H9 (cell line): ENCODE data around the gene GBP4. TPM values are rescaled to one million over a fixed set of nuclear protein-coding genes. Genes with fewer than 3 reads are reported as not detected.

ENCODE experiments used
- DNase-seq: peaks from one replicate; pipeline ENCODE4 v3.0.0-alpha.2; 2017
- H2AFZ ChIP-seq: one replicate; pipeline ENCODE4 v1.6.1; 2013; ENCODE audit warnings: mild to moderate bottlenecking, low read length, control low read depth, moderate library complexity
- H2AK5ac ChIP-seq: 2 replicates; pipeline ENCODE4 v1.6.1; 2013; ENCODE audit warnings: low read length, control low read depth, mixed read lengths; ENCODE audit not compliant: insufficient read length
- H2BK120ac ChIP-seq: one replicate; pipeline ENCODE4 v1.6.1; 2013; ENCODE audit warnings: low read depth, mild to moderate bottlenecking, low read length, control low read depth, inconsistent platforms; ENCODE audit not compliant: poor library complexity, severe bottlenecking
- H2BK12ac ChIP-seq: 2 replicates; pipeline ENCODE4 v1.6.1; 2013; ENCODE audit warnings: low read length, control low read depth, mixed read lengths, low read depth; ENCODE audit not compliant: insufficient read length
- H2BK15ac ChIP-seq: 2 replicates; pipeline ENCODE4 v1.6.1; 2013; ENCODE audit warnings: low read depth, low read length, control low read depth
- H2BK20ac ChIP-seq: one replicate; pipeline ENCODE4 v1.6.1; 2013; ENCODE audit warnings: low read depth, mild to moderate bottlenecking, low read length, control low read depth, inconsistent platforms; ENCODE audit not compliant: poor library complexity, severe bottlenecking
- H2BK5ac ChIP-seq: 2 replicates; pipeline ENCODE4 v1.6.1; 2013; ENCODE audit warnings: low read length, control low read depth, mixed read lengths; ENCODE audit not compliant: insufficient read length
- H3K14ac ChIP-seq: 2 replicates; pipeline ENCODE4 v1.6.1; 2013; ENCODE audit warnings: low read length, control low read depth; ENCODE audit not compliant: insufficient read depth
- H3K18ac ChIP-seq: 2 replicates; pipeline ENCODE4 v1.6.1; 2013; ENCODE audit warnings: low read depth, mild to moderate bottlenecking, mixed read lengths, low read length, control low read depth; ENCODE audit not compliant: insufficient read length
- H3K23ac ChIP-seq: 2 replicates; pipeline ENCODE4 v1.6.1; 2013; ENCODE audit warnings: low read length, control low read depth, mixed read lengths, low read depth; ENCODE audit not compliant: insufficient read length
- H3K23me2 ChIP-seq: 2 replicates; pipeline ENCODE4 v1.6.1; 2013; ENCODE audit warnings: low read depth, mild to moderate bottlenecking, mixed read lengths, low read length, control low read depth; ENCODE audit not compliant: insufficient read length, poor library complexity, severe bottlenecking
- H3K27ac ChIP-seq: 2 replicates; pipeline ENCODE4 v1.5.1; 2013; ENCODE audit warnings: low read length, control low read depth, mixed read lengths, low read depth; ENCODE audit not compliant: insufficient read length
- H3K27me3 ChIP-seq: 2 replicates; pipeline ENCODE4 v1.6.1; 2013; ENCODE audit warnings: low read length, control low read depth, inconsistent platforms; ENCODE audit not compliant: insufficient read depth
- H3K4ac ChIP-seq: 2 replicates; pipeline ENCODE4 v1.6.1; 2013; ENCODE audit warnings: low read depth, mild to moderate bottlenecking, control low read depth, inconsistent platforms, low read length, moderate library complexity
- H3K4me1 ChIP-seq: 2 replicates; pipeline ENCODE4 v1.6.1; 2013; ENCODE audit warnings: low read length, control low read depth, inconsistent platforms; ENCODE audit not compliant: insufficient read depth
- H3K4me2 ChIP-seq: 2 replicates; pipeline ENCODE4 v1.6.1; 2013; ENCODE audit warnings: low read length, control low read depth, mixed read lengths; ENCODE audit not compliant: insufficient read length, insufficient read depth
- H3K56ac ChIP-seq: 2 replicates; pipeline ENCODE4 v1.6.1; 2013; ENCODE audit warnings: low read depth, mild to moderate bottlenecking, mixed read lengths, low read length, control low read depth; ENCODE audit not compliant: insufficient read length
- H3K79me1 ChIP-seq: 2 replicates; pipeline ENCODE4 v1.6.1; 2013; ENCODE audit warnings: low read depth, mild to moderate bottlenecking, moderate library complexity, low read length, control low read depth, inconsistent platforms; ENCODE audit not compliant: insufficient read depth, poor library complexity, severe bottlenecking
- H3K79me2 ChIP-seq: 2 replicates; pipeline ENCODE4 v1.6.1; 2013; ENCODE audit warnings: low read length, control low read depth, inconsistent platforms; ENCODE audit not compliant: insufficient read depth
- H3K9ac ChIP-seq: 2 replicates; pipeline ENCODE4 v1.6.1; 2013; ENCODE audit warnings: low read length, control low read depth, mixed read lengths; ENCODE audit not compliant: insufficient read length; ENCODE audit errors: extremely low read depth
- H3K9me3 ChIP-seq: one replicate; pipeline ENCODE4 v1.6.1; 2013; ENCODE audit warnings: low read depth, low read length, inconsistent platforms; ENCODE audit not compliant: control insufficient read depth
- H3T11ph ChIP-seq: one replicate; pipeline ENCODE4 v1.6.1; 2013; ENCODE audit warnings: mild to moderate bottlenecking, low read length, control low read depth, inconsistent platforms
- H4K20me1 ChIP-seq: one replicate; pipeline ENCODE4 v1.6.1; 2013; ENCODE audit not compliant: control insufficient read depth, insufficient read length, insufficient read depth
- H4K5ac ChIP-seq: 2 replicates; pipeline ENCODE4 v1.6.1; 2013; ENCODE audit warnings: low read depth, mild to moderate bottlenecking, mixed read lengths, low read length, control low read depth; ENCODE audit not compliant: insufficient read length
- H4K8ac ChIP-seq: replicated peaks from 2 replicates; pipeline ENCODE4 v1.6.1; 2013; ENCODE audit warnings: low read length, control low read depth, mixed read lengths, low read depth; ENCODE audit not compliant: insufficient read length
- H4K91ac ChIP-seq: 2 replicates; pipeline ENCODE4 v1.6.1; 2013; ENCODE audit warnings: low read depth, mild to moderate bottlenecking, moderate library complexity, mixed read lengths, low read length, control low read depth; ENCODE audit not compliant: insufficient read length
- H3K27ac Mint-ChIP-seq, 3 experiments: 2 replicates in 2 of 3; 3 replicates in 1 of 3; pipeline ENCODE4 v1.8.0; 2020 to 2021; ENCODE audit warnings: mixed read lengths in 3 of 3, mild to moderate bottlenecking in 1 of 3, moderate library complexity in 1 of 3
- H3K27me3 Mint-ChIP-seq: 2 replicates; pipeline ENCODE4 v1.8.0; 2021; ENCODE audit warnings: low read depth, mild to moderate bottlenecking, moderate library complexity, mixed read lengths
- H3K36me3 Mint-ChIP-seq, 3 experiments: 2 replicates in 2 of 3; 3 replicates in 1 of 3; pipeline ENCODE4 v1.8.0; 2020 to 2021; ENCODE audit warnings: low read depth in 3 of 3, mixed read lengths in 3 of 3; ENCODE audit not compliant: insufficient read depth in 1 of 3
- H3K4me1 Mint-ChIP-seq, 2 experiments: 2 replicates each; pipeline ENCODE4 v1.8.0; 2020; ENCODE audit warnings: mixed read lengths in 2 of 2
- H3K4me3 Mint-ChIP-seq, 2 experiments: 2 replicates in 1 of 2; 3 replicates in 1 of 2; pipeline ENCODE4 v1.8.0; 2020 to 2021; ENCODE audit warnings: mild to moderate bottlenecking in 2 of 2, mixed read lengths in 2 of 2, moderate library complexity in 1 of 2
- H3K9me3 Mint-ChIP-seq, 2 experiments: 2 replicates in 1 of 2; 3 replicates in 1 of 2; pipeline ENCODE4 v1.8.0; 2020; ENCODE audit warnings: mild to moderate bottlenecking in 2 of 2, mixed read lengths in 2 of 2, moderate library complexity in 1 of 2
- CTCF ChIP-seq: fragments of 200-600 bp; sonication (generic); conservative IDR thresholded peaks from 3 replicates; pipeline ENCODE4 v1.8.0; 2021; ENCODE audit warnings: antibody characterized with exemption, mild to moderate bottlenecking
- WGBS: extraction: QIAGEN DNeasy Blood & Tissue Kit; methylation state at CpG from one replicate; pipeline ENCODE4 v1.1.7; 2013; ENCODE audit warnings: missing lambda C conversion rate, low lambda C conversion rate, mixed read lengths; ENCODE audit not compliant: insufficient read length; ENCODE audit errors: extremely low coverage; 5-methylcytosine and 5-hydroxymethylcytosine counted together
- total RNA-seq: library from RNA; stranded (reverse); gene quantifications from 2 replicates; pipeline ENCODE4 v1.2.1, GENCODE V29; 2021

Gene GBP4
- total RNA-seq, 1 experiment from 2014 or later, result not detected

GRCh38 chr1:89172468-89173143, 26.1 kb downstream of the GBP4 start:
- no peaks in the 10 kb centered on the region for H3K27me3 Mint-ChIP-seq
- H4K5ac ChIP-seq, result no peak overlapping the region
- no peak overlapping the region for H2BK15ac ChIP-seq
- H3K18ac ChIP-seq, result no peak overlapping the region
- H4K8ac ChIP-seq, result no peak overlapping the region
- H3K4me3 Mint-ChIP-seq, result no peak overlapping the region
- H3K9me3 Mint-ChIP-seq, result no peaks in the 10 kb centered on the region
- no peak overlapping the region for H2AFZ ChIP-seq
- H3K27me3 ChIP-seq, result no peaks in the 10 kb centered on the region
- H3K4me2 ChIP-seq, result no peak overlapping the region
- H3K36me3 Mint-ChIP-seq, result no peaks in the 10 kb centered on the region
- H3K4ac ChIP-seq, result no peak overlapping the region
- H4K20me1 ChIP-seq, result no peaks in the 10 kb centered on the region
- no peaks in the 10 kb centered on the region for H3K79me1 ChIP-seq
- no peak overlapping the region for H4K91ac ChIP-seq
- H3K23me2 ChIP-seq, result no peaks in the 10 kb centered on the region
- H3K23ac ChIP-seq, result no peak overlapping the region
- no peak overlapping the region for H3K56ac ChIP-seq
- no peaks in the 10 kb centered on the region for H3K4me1 ChIP-seq
- H3K27ac ChIP-seq, result no peak overlapping the region
- no CpG with 5 or more reads among the region's 4 CpGs for WGBS
- no peak for TF ChIP-seq CTCF
- no peak overlapping the region for H2BK12ac ChIP-seq
- no peak overlapping the region for H2BK5ac ChIP-seq
- H3K4me1 Mint-ChIP-seq, result peaks cover 0 to 2% of the 10 kb centered on the region in 2 experiments; a peak in 1 of 4 replicates
- H3K14ac ChIP-seq, result no peak overlapping the region
- H3T11ph ChIP-seq, result no peak overlapping the region
- H3K79me2 ChIP-seq, result no peaks in the 10 kb centered on the region
- no peak overlapping the region for H2BK20ac ChIP-seq
- H2BK120ac ChIP-seq, result no peak overlapping the region
- no peak overlapping the region for H2AK5ac ChIP-seq
- H3K27ac Mint-ChIP-seq, result no peak overlapping the region
- no peaks in the 10 kb centered on the region for H3K9me3 ChIP-seq
- H3K9ac ChIP-seq, result no peak overlapping the region
- no peak for DNase-seq
